SU-DHL-6 (cell line): ENCODE measurements around the gene CD9.

ENCODE experiments used
- EZH2phosphoT487 ChIP-seq: fragments of 200-600 bp; sonication (generic), shearing (Covaris generic); conservative IDR thresholded peaks from 2 replicates; pipeline ENCODE4 v1.6.1; 2018; ENCODE audit warnings: mild to moderate bottlenecking, antibody characterized with exemption, low read length, moderate library complexity, mixed read lengths
- TF ChIP-seq, protein P1 (sequence below): fragments of 200-600 bp; sonication (generic); IDR thresholded peaks from one replicate; pipeline ENCODE4 v1.5.1; 2017; ENCODE audit warnings: antibody characterized with exemption, mild to moderate bottlenecking, low read length, moderate library complexity; ENCODE audit not compliant: insufficient read depth, poor library complexity, severe bottlenecking

DNA sequence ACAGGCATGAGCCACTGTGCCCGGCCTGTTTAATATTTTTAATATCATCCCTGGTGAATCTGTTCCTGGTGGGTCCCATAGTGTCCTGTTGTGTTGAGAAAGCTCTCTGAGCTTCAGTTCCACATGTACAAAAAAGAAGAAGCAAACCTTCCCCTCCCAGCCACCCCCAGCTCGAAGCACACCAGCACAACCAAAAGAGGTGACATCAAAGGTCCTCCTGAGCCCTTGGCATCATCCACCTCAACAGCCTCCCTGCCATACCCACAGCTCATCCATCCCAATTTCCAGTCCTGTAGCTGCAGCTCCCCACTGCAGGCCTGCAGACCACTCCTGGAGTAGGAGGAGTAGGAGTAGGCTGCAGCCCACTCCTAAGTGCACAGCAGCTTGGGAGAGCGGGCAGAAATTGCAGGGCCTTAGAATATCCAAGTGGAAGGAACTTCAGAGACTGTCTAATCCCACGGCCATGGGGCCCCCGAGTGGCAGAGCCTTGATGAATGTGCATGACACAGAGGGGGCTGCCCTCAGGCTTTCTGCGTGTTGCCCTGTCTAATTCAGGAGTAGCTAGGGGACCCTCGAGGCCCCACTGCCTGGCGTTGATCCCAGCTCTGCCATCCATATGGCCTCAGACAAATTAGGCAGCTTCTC is 36.7 kb upstream of the CD9 start:
- TF ChIP-seq, protein P1, sequence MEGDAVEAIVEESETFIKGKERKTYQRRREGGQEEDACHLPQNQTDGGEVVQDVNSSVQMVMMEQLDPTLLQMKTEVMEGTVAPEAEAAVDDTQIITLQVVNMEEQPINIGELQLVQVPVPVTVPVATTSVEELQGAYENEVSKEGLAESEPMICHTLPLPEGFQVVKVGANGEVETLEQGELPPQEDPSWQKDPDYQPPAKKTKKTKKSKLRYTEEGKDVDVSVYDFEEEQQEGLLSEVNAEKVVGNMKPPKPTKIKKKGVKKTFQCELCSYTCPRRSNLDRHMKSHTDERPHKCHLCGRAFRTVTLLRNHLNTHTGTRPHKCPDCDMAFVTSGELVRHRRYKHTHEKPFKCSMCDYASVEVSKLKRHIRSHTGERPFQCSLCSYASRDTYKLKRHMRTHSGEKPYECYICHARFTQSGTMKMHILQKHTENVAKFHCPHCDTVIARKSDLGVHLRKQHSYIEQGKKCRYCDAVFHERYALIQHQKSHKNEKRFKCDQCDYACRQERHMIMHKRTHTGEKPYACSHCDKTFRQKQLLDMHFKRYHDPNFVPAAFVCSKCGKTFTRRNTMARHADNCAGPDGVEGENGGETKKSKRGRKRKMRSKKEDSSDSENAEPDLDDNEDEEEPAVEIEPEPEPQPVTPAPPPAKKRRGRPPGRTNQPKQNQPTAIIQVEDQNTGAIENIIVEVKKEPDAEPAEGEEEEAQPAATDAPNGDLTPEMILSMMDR = no peak
- no peak for TF ChIP-seq EZH2phosphoT487
